ENCODE measurements around the gene MROH2A. TPM values are rescaled to one million over a fixed set of nuclear protein-coding genes. Genes with fewer than 3 reads are reported as not detected.

The MROH2A gene
- polyA plus RNA-seq, 3 donors = not detected

GRCh38 chr2:233758849-233759248 is 19.3 kb upstream of the MROH2A start:
- Mint-ChIP-seq H3K27me3 (ENCODE audit: low read depth in 3 of 3) (peaks cover 0 to 2% (median 0%) of the 10 kb centered on the region in 3 donors), H3K4me3 (no peak overlapping the region), H3K36me3 (no peaks in the 10 kb centered on the region), H3K27ac (no peak overlapping the region), H3K4me1 (no peaks in the 10 kb centered on the region), H3K9me3 (peaks cover 0 to 11% (median 4%) of the 10 kb centered on the region in 7 donors)
- Histone ChIP-seq H2AFZ (ENCODE audit: insufficient read depth, low read depth, low read length, poor library complexity, severe bottlenecking) (no peak overlapping the region), H4K20me1 (ENCODE audit: insufficient read depth, low read length) (no peaks in the 10 kb centered on the region), H3K36me3 (replicated peaks in 1 of 2; ENCODE audit: control insufficient read depth in 1 of 2, insufficient read depth in 2 of 2, low read length in 2 of 2) (no peaks in the 10 kb centered on the region), H3K4me3 (replicated peaks in 1 of 3; ENCODE audit: low read depth in 2 of 3, low read length in 3 of 3) (no peak overlapping the region), H3K27ac (ENCODE audit: low read depth in 1 of 2, low read length in 2 of 2) (no peak overlapping the region), H3K9ac (ENCODE audit: insufficient read depth, low read length, poor library complexity, severe bottlenecking) (no peak overlapping the region), H3K4me2 (replicated peaks; ENCODE audit: extremely low read depth, low read length, poor library complexity, severe bottlenecking) (no peak overlapping the region), H3K79me2 (ENCODE audit: insufficient read depth, low read length) (no peaks in the 10 kb centered on the region), H3K27me3 (ENCODE audit: control insufficient read depth in 2 of 2, insufficient read depth in 2 of 2, low read length in 2 of 2) (no peaks in the 10 kb centered on the region), H3K4me1 (ENCODE audit: control insufficient read depth in 1 of 2, insufficient read depth in 2 of 2, low read length in 2 of 2) (no peaks in the 10 kb centered on the region), H3K9me3 (replicated peaks in 1 of 2; ENCODE audit: control insufficient read depth in 1 of 2, insufficient read depth in 1 of 2, low read length in 2 of 2) (peaks cover 0 to 4% of the 10 kb centered on the region in 2 donors)
- no peak for DNase-seq
- TF ChIP-seq, protein P1, sequence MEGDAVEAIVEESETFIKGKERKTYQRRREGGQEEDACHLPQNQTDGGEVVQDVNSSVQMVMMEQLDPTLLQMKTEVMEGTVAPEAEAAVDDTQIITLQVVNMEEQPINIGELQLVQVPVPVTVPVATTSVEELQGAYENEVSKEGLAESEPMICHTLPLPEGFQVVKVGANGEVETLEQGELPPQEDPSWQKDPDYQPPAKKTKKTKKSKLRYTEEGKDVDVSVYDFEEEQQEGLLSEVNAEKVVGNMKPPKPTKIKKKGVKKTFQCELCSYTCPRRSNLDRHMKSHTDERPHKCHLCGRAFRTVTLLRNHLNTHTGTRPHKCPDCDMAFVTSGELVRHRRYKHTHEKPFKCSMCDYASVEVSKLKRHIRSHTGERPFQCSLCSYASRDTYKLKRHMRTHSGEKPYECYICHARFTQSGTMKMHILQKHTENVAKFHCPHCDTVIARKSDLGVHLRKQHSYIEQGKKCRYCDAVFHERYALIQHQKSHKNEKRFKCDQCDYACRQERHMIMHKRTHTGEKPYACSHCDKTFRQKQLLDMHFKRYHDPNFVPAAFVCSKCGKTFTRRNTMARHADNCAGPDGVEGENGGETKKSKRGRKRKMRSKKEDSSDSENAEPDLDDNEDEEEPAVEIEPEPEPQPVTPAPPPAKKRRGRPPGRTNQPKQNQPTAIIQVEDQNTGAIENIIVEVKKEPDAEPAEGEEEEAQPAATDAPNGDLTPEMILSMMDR (IDR thresholded peaks at IDR 0.05) = no peak
- 100% methylated on average over 1 of the region's 2 CpGs for WGBS (ENCODE audit: insufficient coverage)
- intact Hi-C loops (cut with micrococcal nuclease) = no loop called here

DNA sequence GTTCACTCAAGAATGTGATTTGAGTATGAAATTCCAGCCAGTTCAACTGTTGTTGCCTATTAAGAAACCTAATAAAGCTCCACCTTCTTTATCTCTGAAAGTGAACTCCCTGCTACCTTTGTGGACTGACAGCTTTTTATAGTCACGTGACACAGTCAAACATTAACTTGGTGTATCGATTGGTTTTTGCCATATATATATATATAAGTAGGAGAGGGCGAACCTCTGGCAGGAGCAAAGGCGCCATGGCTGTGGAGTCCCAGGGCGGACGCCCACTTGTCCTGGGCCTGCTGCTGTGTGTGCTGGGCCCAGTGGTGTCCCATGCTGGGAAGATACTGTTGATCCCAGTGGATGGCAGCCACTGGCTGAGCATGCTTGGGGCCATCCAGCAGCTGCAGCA is 18.1 kb upstream of the MROH2A start, which contains the start of gene UGT1A1:
Gene UGT1A1 (plus strand): TSS at position 228 of the 400 bp plus-strand sequence. CDS start 18 bp downstream, at position 246.
- TF ChIP-seq, protein P1 (IDR thresholded peaks at IDR 0.05) = no peak
- Mint-ChIP-seq H3K27ac (no peak within 1 kb of the TSS), H3K9me3 (peaks cover 0 to 7% (median 1%) of the 10 kb centered on the region in 7 donors), H3K27me3 (ENCODE audit: low read depth in 3 of 3) (peaks cover 0 to 2% (median 2%) of the 10 kb centered on the region in 3 donors), H3K36me3 (no peaks in the 10 kb centered on the region), H3K4me1 (no peaks in the 10 kb centered on the region), H3K4me3 (no peak within 1 kb of the TSS)
- no peak within 1 kb of the TSS for H2AFZ ChIP-seq (ENCODE audit: insufficient read depth, low read depth, low read length, poor library complexity, severe bottlenecking)
- DNase-seq = no peak
- no peak within 1 kb of the TSS for H3K27ac ChIP-seq (ENCODE audit: low read depth in 1 of 2, low read length in 2 of 2)
- H3K9ac ChIP-seq (ENCODE audit: insufficient read depth, low read length, poor library complexity, severe bottlenecking) = no peak within 1 kb of the TSS
- H3K79me2 ChIP-seq (ENCODE audit: insufficient read depth, low read length) = no peaks in the 10 kb centered on the region
- WGBS (ENCODE audit: insufficient coverage) = 83% methylated on average over 3 of the region's 6 CpGs
- no peaks in the 10 kb centered on the region for H3K4me1 ChIP-seq (ENCODE audit: control insufficient read depth in 1 of 2, insufficient read depth in 2 of 2, low read length in 2 of 2)
- H3K36me3 ChIP-seq (replicated peaks in 1 of 2; ENCODE audit: control insufficient read depth in 1 of 2, insufficient read depth in 2 of 2, low read length in 2 of 2) = no peaks in the 10 kb centered on the region
- H3K9me3 ChIP-seq (replicated peaks in 1 of 2; ENCODE audit: control insufficient read depth in 1 of 2, insufficient read depth in 1 of 2, low read length in 2 of 2) = peaks cover 0 to 2% of the 10 kb centered on the region in 2 donors
- no peaks in the 10 kb centered on the region for H3K27me3 ChIP-seq (ENCODE audit: control insufficient read depth in 2 of 2, insufficient read depth in 2 of 2, low read length in 2 of 2)
- no peak within 1 kb of the TSS for H3K4me3 ChIP-seq (replicated peaks in 1 of 3; ENCODE audit: low read depth in 2 of 3, low read length in 3 of 3)
- H4K20me1 ChIP-seq (ENCODE audit: insufficient read depth, low read length) = no peaks in the 10 kb centered on the region
- intact Hi-C loops (cut with micrococcal nuclease) = no loop called here
- H3K4me2 ChIP-seq (replicated peaks; ENCODE audit: extremely low read depth, low read length, poor library complexity, severe bottlenecking) = no peak within 1 kb of the TSS
